Neural cell (in vitro differentiated cells): ENCODE results near the gene SLC25A21. TPM values are rescaled to one million over a fixed set of nuclear protein-coding genes. Genes with fewer than 3 reads are reported as not detected.

Experiments used
- H2AFZ ChIP-seq: fragments of 200-600, 300-800 bp; sonication (generic), shearing (Covaris generic); 2 replicates; pipeline ENCODE4 v1.6.0; 2014; ENCODE audit warnings: low read depth, mild to moderate bottlenecking, antibody characterized with exemption, low read length, moderate library complexity
- H3F3A ChIP-seq: fragments of 200-600 bp; shearing (Covaris generic); 2 replicates; pipeline ENCODE4 v1.6.1; 2016; ENCODE audit warnings: mild to moderate bottlenecking, moderate library complexity, mixed read lengths, antibody characterized with exemption, low read length; ENCODE audit not compliant: insufficient read depth, poor library complexity, severe bottlenecking
- H3K27ac ChIP-seq: fragments of 200-600, 300-800 bp; sonication (generic), shearing (Covaris generic); 2 replicates; pipeline ENCODE4 v1.5.1; 2014; ENCODE audit warnings: mild to moderate bottlenecking, low read length, moderate library complexity
- H3K27me3 ChIP-seq: fragments of 300-800, 200-600 bp; sonication (generic), shearing (Covaris generic); 2 replicates; pipeline ENCODE4 v1.6.0; 2014; ENCODE audit warnings: mild to moderate bottlenecking, low read depth, low read length, moderate library complexity; ENCODE audit not compliant: insufficient read depth
- H3K36me3 ChIP-seq: fragments of 300-800, 200-600 bp; sonication (generic), shearing (Covaris generic); 2 replicates; pipeline ENCODE4 v1.5.1; 2014; ENCODE audit warnings: mild to moderate bottlenecking, antibody characterized with exemption, low read length, moderate library complexity; ENCODE audit not compliant: insufficient read depth
- H3K4me2 ChIP-seq: fragments of 300-800, 200-600 bp; sonication (generic), shearing (Covaris generic); 2 replicates; pipeline ENCODE4 v1.6.0; 2014; ENCODE audit warnings: mild to moderate bottlenecking, low read length
- H3K4me3 ChIP-seq: fragments of 300-800, 200-600 bp; sonication (generic), shearing (Covaris generic); 2 replicates; pipeline ENCODE4 v1.5.1; 2014; ENCODE audit warnings: mild to moderate bottlenecking, low read length, moderate library complexity
- H3K79me2 ChIP-seq: fragments of 200-600 bp; shearing (Covaris generic); replicated peaks from 2 replicates; pipeline ENCODE4 v1.6.0; 2014; ENCODE audit warnings: mild to moderate bottlenecking, low read length, moderate library complexity; ENCODE audit not compliant: insufficient read depth
- H3K9ac ChIP-seq: fragments of 300-800, 200-600 bp; sonication (generic), shearing (Covaris generic); 2 replicates; pipeline ENCODE4 v1.6.1; 2016; ENCODE audit warnings: mild to moderate bottlenecking, low read length, mixed read lengths
- H3K9me2 ChIP-seq: fragments of 200-600 bp; shearing (Covaris generic); 2 replicates; pipeline ENCODE4 v1.6.1; 2016; ENCODE audit warnings: mild to moderate bottlenecking, low read length, mixed read lengths; ENCODE audit not compliant: insufficient read depth
- H3K9me3 ChIP-seq: fragments of 200-600, 300-800 bp; sonication (generic), shearing (Covaris generic); 2 replicates; pipeline ENCODE4 v1.6.1; 2016; ENCODE audit warnings: mild to moderate bottlenecking, mixed run types, low read length, moderate library complexity, mixed read lengths
- H4K20me1 ChIP-seq: fragments of 200-600 bp; shearing (Covaris generic); 2 replicates; pipeline ENCODE4 v1.6.1; 2016; ENCODE audit warnings: mild to moderate bottlenecking, mixed run types; ENCODE audit not compliant: insufficient read depth
- CTCF ChIP-seq: fragments of 450-650 bp; IDR thresholded peaks from 2 replicates; pipeline ENCODE4 v1.5.1; 2014; ENCODE audit warnings: antibody characterized with exemption, mild to moderate bottlenecking, moderate library complexity; ENCODE audit not compliant: poor library complexity, severe bottlenecking
- EP300 ChIP-seq: fragments of 450-650 bp; conservative IDR thresholded peaks from 2 replicates; pipeline ENCODE4 v1.6.1; 2014; ENCODE audit warnings: antibody characterized with exemption, mild to moderate bottlenecking, moderate library complexity; ENCODE audit not compliant: poor library complexity, severe bottlenecking
- EZH2 ChIP-seq: fragments of 200-600, 300-800 bp; shearing (Covaris generic), sonication (generic); IDR thresholded peaks from 2 replicates; pipeline ENCODE4 v1.6.1; 2014; ENCODE audit warnings: antibody characterized with exemption, low read length, borderline replicate concordance, mild to moderate bottlenecking; ENCODE audit not compliant: insufficient read depth, poor library complexity, severe bottlenecking
- MXI1 ChIP-seq: fragments of 450-650 bp; conservative IDR thresholded peaks from 2 replicates; pipeline ENCODE4 v1.6.1; 2014; ENCODE audit warnings: antibody characterized with exemption, mild to moderate bottlenecking; ENCODE audit not compliant: poor library complexity, severe bottlenecking
- POLR2AphosphoS5 ChIP-seq: IDR thresholded peaks from 2 replicates; pipeline ENCODE4 v1.6.1; 2012
- RAD21 ChIP-seq: fragments of 450-650 bp; conservative IDR thresholded peaks from 2 replicates; pipeline ENCODE4 v1.6.1; 2014; ENCODE audit warnings: antibody characterized with exemption, mild to moderate bottlenecking, moderate library complexity
- SMC3 ChIP-seq: fragments of 450-650 bp; conservative IDR thresholded peaks from 2 replicates; pipeline ENCODE4 v1.6.1; 2014; ENCODE audit warnings: antibody characterized with exemption, mild to moderate bottlenecking, moderate library complexity; ENCODE audit not compliant: poor library complexity
- TAF1 ChIP-seq: IDR thresholded peaks from 2 replicates; pipeline ENCODE4 v1.6.1; 2012; ENCODE audit warnings: low read depth
- polyA plus RNA-seq: library from polyadenylated mRNA; depleted of rRNA; stranded (reverse); fragments of >200 nt; gene quantifications from 2 replicates; pipeline ENCODE4 v1.2.3, GENCODE V29; 2014
- TF ChIP-seq, protein P1 (sequence below): IDR thresholded peaks from 2 replicates; pipeline ENCODE4 v1.6.1; 2012; ENCODE audit warnings: borderline replicate concordance

Gene SLC25A21
- polyA plus RNA-seq, 1 donor from 2014 or later: 0.35 TPM

DNA sequence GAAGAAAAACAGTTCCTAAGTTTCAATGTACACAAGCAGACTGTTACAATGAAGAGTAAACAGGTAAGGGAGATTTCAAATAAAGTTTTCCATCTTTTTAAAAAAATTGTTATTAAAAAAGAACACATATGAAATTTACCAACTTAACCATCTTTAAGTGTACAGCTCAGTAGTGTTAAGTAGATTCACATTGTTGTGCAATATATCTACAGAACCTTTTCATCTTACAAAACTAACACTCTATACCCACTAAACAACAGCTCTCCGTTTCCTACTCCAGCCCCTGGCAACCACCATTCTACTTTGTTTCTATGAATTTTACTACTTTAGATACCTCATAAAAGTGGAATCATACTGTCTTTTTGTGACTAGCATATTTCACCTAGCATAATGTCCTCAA is 139.5 kb downstream of the SLC25A21 start:
- H2AFZ ChIP-seq: no peak overlapping the region
- no peaks in the 10 kb centered on the region for H3K27me3 ChIP-seq
- no peaks in the 10 kb centered on the region for H3K9me2 ChIP-seq
- no peak overlapping the region for H3K9ac ChIP-seq
- no peaks in the 10 kb centered on the region for H3K36me3 ChIP-seq
- no peak overlapping the region for H3K4me3 ChIP-seq
- no peaks in the 10 kb centered on the region for H3F3A ChIP-seq
- H3K79me2 ChIP-seq: no peaks in the 10 kb centered on the region
- H3K27ac ChIP-seq: no peak overlapping the region
- TF ChIP-seq TAF1 (no peak), CTCF (no peak), RAD21 (no peak), POLR2AphosphoS5 (no peak), MXI1 (no peak), SMC3 (no peak), EZH2 (no peak), EP300 (no peak)
- TF ChIP-seq, protein P1, sequence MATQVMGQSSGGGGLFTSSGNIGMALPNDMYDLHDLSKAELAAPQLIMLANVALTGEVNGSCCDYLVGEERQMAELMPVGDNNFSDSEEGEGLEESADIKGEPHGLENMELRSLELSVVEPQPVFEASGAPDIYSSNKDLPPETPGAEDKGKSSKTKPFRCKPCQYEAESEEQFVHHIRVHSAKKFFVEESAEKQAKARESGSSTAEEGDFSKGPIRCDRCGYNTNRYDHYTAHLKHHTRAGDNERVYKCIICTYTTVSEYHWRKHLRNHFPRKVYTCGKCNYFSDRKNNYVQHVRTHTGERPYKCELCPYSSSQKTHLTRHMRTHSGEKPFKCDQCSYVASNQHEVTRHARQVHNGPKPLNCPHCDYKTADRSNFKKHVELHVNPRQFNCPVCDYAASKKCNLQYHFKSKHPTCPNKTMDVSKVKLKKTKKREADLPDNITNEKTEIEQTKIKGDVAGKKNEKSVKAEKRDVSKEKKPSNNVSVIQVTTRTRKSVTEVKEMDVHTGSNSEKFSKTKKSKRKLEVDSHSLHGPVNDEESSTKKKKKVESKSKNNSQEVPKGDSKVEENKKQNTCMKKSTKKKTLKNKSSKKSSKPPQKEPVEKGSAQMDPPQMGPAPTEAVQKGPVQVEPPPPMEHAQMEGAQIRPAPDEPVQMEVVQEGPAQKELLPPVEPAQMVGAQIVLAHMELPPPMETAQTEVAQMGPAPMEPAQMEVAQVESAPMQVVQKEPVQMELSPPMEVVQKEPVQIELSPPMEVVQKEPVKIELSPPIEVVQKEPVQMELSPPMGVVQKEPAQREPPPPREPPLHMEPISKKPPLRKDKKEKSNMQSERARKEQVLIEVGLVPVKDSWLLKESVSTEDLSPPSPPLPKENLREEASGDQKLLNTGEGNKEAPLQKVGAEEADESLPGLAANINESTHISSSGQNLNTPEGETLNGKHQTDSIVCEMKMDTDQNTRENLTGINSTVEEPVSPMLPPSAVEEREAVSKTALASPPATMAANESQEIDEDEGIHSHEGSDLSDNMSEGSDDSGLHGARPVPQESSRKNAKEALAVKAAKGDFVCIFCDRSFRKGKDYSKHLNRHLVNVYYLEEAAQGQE: no peak
- H3K9me3 ChIP-seq: no peaks in the 10 kb centered on the region
- H4K20me1 ChIP-seq: no peaks in the 10 kb centered on the region
- no peak overlapping the region for H3K4me2 ChIP-seq

DNA sequence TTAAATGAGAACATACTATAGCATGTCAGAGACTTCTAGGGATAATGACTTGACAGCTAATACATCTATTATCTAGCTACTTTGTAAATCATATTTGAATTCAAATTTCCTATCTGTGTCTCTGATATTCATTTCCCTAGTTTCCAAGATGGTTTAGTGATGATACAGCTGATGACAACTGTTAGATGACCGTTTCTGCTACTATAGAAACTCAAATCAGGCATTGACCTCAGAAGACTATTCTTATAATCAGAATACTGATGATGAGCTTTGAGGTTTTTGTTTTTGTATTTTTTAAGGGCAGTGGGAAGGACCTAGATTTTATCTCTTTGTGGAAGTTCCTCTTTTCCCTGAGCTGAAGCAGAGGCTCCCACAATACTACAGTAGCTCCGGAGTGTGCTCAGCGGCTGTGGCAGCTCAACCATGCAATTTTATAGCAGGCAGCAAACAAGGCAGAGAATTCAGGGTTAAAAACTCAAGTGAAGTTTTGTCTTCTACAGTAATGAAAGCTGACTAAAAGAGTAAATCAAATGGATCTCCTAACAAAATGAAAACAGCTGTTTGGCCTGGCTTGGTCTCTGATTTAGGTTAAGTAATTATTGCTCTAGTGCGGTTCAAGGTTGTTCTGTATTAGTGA is 145.1 kb downstream of the SLC25A21 start:
- Histone ChIP-seq H3K9ac (no peak overlapping the region), H3K4me3 (no peak overlapping the region), H3K9me3 (no peaks in the 10 kb centered on the region), H4K20me1 (no peaks in the 10 kb centered on the region), H3F3A (no peaks in the 10 kb centered on the region), H3K4me2 (no peak overlapping the region), H3K9me2 (no peaks in the 10 kb centered on the region), H3K36me3 (no peaks in the 10 kb centered on the region), H2AFZ (no peak overlapping the region), H3K27ac (no peak overlapping the region), H3K79me2 (no peaks in the 10 kb centered on the region), H3K27me3 (no peaks in the 10 kb centered on the region)
- TF ChIP-seq CTCF: no peak
- TF ChIP-seq MXI1: no peak
- no peak for TF ChIP-seq POLR2AphosphoS5
- no peak for TF ChIP-seq SMC3
- no peak for TF ChIP-seq RAD21
- TF ChIP-seq, protein P1: no peak
- TF ChIP-seq EP300: no peak
- no peak for TF ChIP-seq EZH2
- TF ChIP-seq TAF1: no peak
